ENCODE results near the gene MSL3B.

The MSL3B gene

GRCh38 chr2:233832869-233833311 lies 35.3 kb downstream of the MSL3B start:
- H3K4me1 ChIP-seq: no peaks in the 10 kb centered on the region
- no peak overlapping the region for H3K9ac ChIP-seq
- H3K79me2 ChIP-seq: no peaks in the 10 kb centered on the region
- H3K4me2 ChIP-seq (ENCODE audit: low read length): no peak overlapping the region
- H3K36me3 ChIP-seq (ENCODE audit: control insufficient read depth, insufficient read depth, low read length): no peaks in the 10 kb centered on the region
- no peak overlapping the region for H3K27ac ChIP-seq
- H3K9me3 ChIP-seq (ENCODE audit: control insufficient read depth, low read length): no peaks in the 10 kb centered on the region
- TF ChIP-seq CTCF (IDR thresholded peaks at IDR 0.05): no peak
- no peaks in the 10 kb centered on the region for H3K27me3 ChIP-seq (ENCODE audit: control insufficient read depth, insufficient read depth, low read length)
- no peak overlapping the region for H2AFZ ChIP-seq
- H3K4me3 ChIP-seq (ENCODE audit: low read depth, low read length): no peak overlapping the region

- H2AFZ ChIP-seq: no peak overlapping the region
- H3K27me3 ChIP-seq (ENCODE audit: control insufficient read depth, insufficient read depth, low read length): no peaks in the 10 kb centered on the region
- H3K9ac ChIP-seq: no peak overlapping the region
- no peaks in the 10 kb centered on the region for H3K9me3 ChIP-seq (ENCODE audit: control insufficient read depth, low read length)
- no peak overlapping the region for H3K27ac ChIP-seq
- no peak for TF ChIP-seq CTCF (IDR thresholded peaks at IDR 0.05)
- H3K4me1 ChIP-seq: no peaks in the 10 kb centered on the region
- H3K79me2 ChIP-seq: no peaks in the 10 kb centered on the region
- no peak overlapping the region for H3K4me3 ChIP-seq (ENCODE audit: low read depth, low read length)
- no peak overlapping the region for H3K4me2 ChIP-seq (ENCODE audit: low read length)
- no peaks in the 10 kb centered on the region for H3K36me3 ChIP-seq (ENCODE audit: control insufficient read depth, insufficient read depth, low read length)
Measured at GRCh38 chr2:233832414-233832813, 35.8 kb downstream of the MSL3B start.

- Histone ChIP-seq H3K27me3 (ENCODE audit: control insufficient read depth, insufficient read depth, low read length) (no peaks in the 10 kb centered on the region), H3K27ac (no peak overlapping the region), H3K9ac (no peak overlapping the region), H3K4me1 (no peaks in the 10 kb centered on the region), H3K79me2 (no peaks in the 10 kb centered on the region), H3K36me3 (ENCODE audit: control insufficient read depth, insufficient read depth, low read length) (no peaks in the 10 kb centered on the region), H3K4me3 (ENCODE audit: low read depth, low read length) (no peak overlapping the region), H3K9me3 (ENCODE audit: control insufficient read depth, low read length) (no peaks in the 10 kb centered on the region), H2AFZ (no peak overlapping the region), H3K4me2 (ENCODE audit: low read length) (no peak overlapping the region)
- no peak for TF ChIP-seq CTCF (IDR thresholded peaks at IDR 0.05)
Measured at GRCh38 chr2:233831861-233832260, 36.3 kb downstream of the MSL3B start.

- TF ChIP-seq CTCF (IDR thresholded peaks at IDR 0.05): no peak
- Histone ChIP-seq H3K4me3 (ENCODE audit: low read depth, low read length) (no peak overlapping the region), H2AFZ (no peak overlapping the region), H3K4me1 (no peaks in the 10 kb centered on the region), H3K9me3 (ENCODE audit: control insufficient read depth, low read length) (no peaks in the 10 kb centered on the region), H3K27ac (no peak overlapping the region), H3K9ac (no peak overlapping the region), H3K79me2 (no peaks in the 10 kb centered on the region), H3K36me3 (ENCODE audit: control insufficient read depth, insufficient read depth, low read length) (no peaks in the 10 kb centered on the region), H3K4me2 (ENCODE audit: low read length) (no peak overlapping the region), H3K27me3 (ENCODE audit: control insufficient read depth, insufficient read depth, low read length) (no peaks in the 10 kb centered on the region)
Measured at GRCh38 chr2:233831011-233831721, 37.0 kb downstream of the MSL3B start.

Data from parathyroid adenoma (tissue), 2 donors.